IPS-18c (cell line): Measurements from ENCODE around the gene ADORA2B.
A peak's percentile ranks its signal among the peaks of the same experiment; 100 is the strongest.
"Not testable (repeated sequence)": the region's sequence is repeated elsewhere in the genome, so short reads cannot be mapped to it uniquely, and the experiment has no call there.

ENCODE experiments used
- H3K4me3 ChIP-seq: 2 replicates; pipeline ENCODE4 v1.7.0; 2013; ENCODE audit warnings: low read depth, mild to moderate bottlenecking, low read length, moderate library complexity; ENCODE audit not compliant: insufficient read depth
- H3K9me3 ChIP-seq: one replicate; pipeline ENCODE4 v1.6.1; 2013; ENCODE audit warnings: mild to moderate bottlenecking, low read length, moderate library complexity; ENCODE audit not compliant: control insufficient read depth, insufficient read depth

Gene ADORA2B

GRCh38 chr17:15966879-15967248 is 21.9 kb downstream of the ADORA2B start:
- peak overlapping the region; percentile 12; the same call in 1 of the 2 replicates for H3K4me3 ChIP-seq

GRCh38 chr17:15967706-15968399 is 22.9 kb downstream of the ADORA2B start:
- no peaks in the 10 kb centered on the region for H3K9me3 ChIP-seq
- no peak overlapping the region for H3K4me3 ChIP-seq

More at GRCh38 chr17:15966879-15967248, 21.9 kb downstream of the ADORA2B start:
- no peaks in the 10 kb centered on the region for H3K9me3 ChIP-seq

- H3K4me3 ChIP-seq, result no peak overlapping the region
- H3K9me3 ChIP-seq, result no peaks in the 10 kb centered on the region
Measured at GRCh38 chr17:15969463-15969862, 24.5 kb downstream of the ADORA2B start.

- Histone ChIP-seq H3K4me3 (no peak overlapping the region), H3K9me3 (no peaks in the 10 kb centered on the region)
Measured at GRCh38 chr17:15970500-15970899, 25.6 kb downstream of the ADORA2B start.

GRCh38 chr17:15971098-15971678 is 26.3 kb downstream of the ADORA2B start:
- no peaks in the 10 kb centered on the region for H3K9me3 ChIP-seq

GRCh38 chr17:15971882-15972281 is 27.0 kb downstream of the ADORA2B start:
- no peak overlapping the region for H3K4me3 ChIP-seq
- no peaks in the 10 kb centered on the region for H3K9me3 ChIP-seq

More at GRCh38 chr17:15971098-15971678, 26.3 kb downstream of the ADORA2B start:
- no peak overlapping the region; the same call in 1 of the 2 replicates for H3K4me3 ChIP-seq

GRCh38 chr17:15972497-15972951 is 27.6 kb downstream of the ADORA2B start:
- no peaks in the 10 kb centered on the region for H3K9me3 ChIP-seq
- H3K4me3 ChIP-seq, result no peak overlapping the region

- no peak overlapping the region for H3K4me3 ChIP-seq
Measured at GRCh38 chr17:15973016-15973415, 28.1 kb downstream of the ADORA2B start.

GRCh38 chr17:15973834-15974233 is 28.9 kb downstream of the ADORA2B start:
- H3K9me3 ChIP-seq, result peaks cover 2% of the 10 kb centered on the region
- H3K4me3 ChIP-seq, result no peak overlapping the region

More at GRCh38 chr17:15973016-15973415, 28.1 kb downstream of the ADORA2B start:
- H3K9me3 ChIP-seq, result peaks cover 2% of the 10 kb centered on the region

GRCh38 chr17:15977894-15978293 is 33.0 kb downstream of the ADORA2B start:
- H3K9me3 ChIP-seq, result peaks cover 2% of the 10 kb centered on the region
- H3K4me3 ChIP-seq, result no peak overlapping the region

- H3K9me3 ChIP-seq, result peaks cover 2% of the 10 kb centered on the region
- no peak overlapping the region for H3K4me3 ChIP-seq
Measured at GRCh38 chr17:15978606-15979005, 33.7 kb downstream of the ADORA2B start.

GRCh38 chr17:15979013-15979412 is 34.1 kb downstream of the ADORA2B start:
- H3K9me3 ChIP-seq, H3K4me3 ChIP-seq: not testable (repeated sequence)

- peaks cover 2% of the 10 kb centered on the region for H3K9me3 ChIP-seq
- no peak overlapping the region for H3K4me3 ChIP-seq
Measured at GRCh38 chr17:15981208-15981607, 36.3 kb downstream of the ADORA2B start.

- Histone ChIP-seq H3K9me3 (peaks cover 2% of the 10 kb centered on the region), H3K4me3 (no peak overlapping the region)
Measured at GRCh38 chr17:15981646-15982580, 37.0 kb downstream of the ADORA2B start.

GRCh38 chr17:15996322-15996721 is 51.4 kb downstream of the ADORA2B start:
- no peak overlapping the region for H3K4me3 ChIP-seq
- H3K9me3 ChIP-seq, result no peaks in the 10 kb centered on the region

- no peaks in the 10 kb centered on the region for H3K9me3 ChIP-seq
- no peak overlapping the region for H3K4me3 ChIP-seq
Measured at GRCh38 chr17:15998031-15998562, 53.2 kb downstream of the ADORA2B start.
